Esophagus muscularis mucosa (tissue), 4 donors: ENCODE data around the gene LEKR1. TPM values are rescaled to one million over a fixed set of nuclear protein-coding genes. Genes with fewer than 3 reads are reported as not detected.

Source experiments
- DNase-seq: peaks from one replicate; pipeline ENCODE4 v3.0.0-alpha.2; 2017; ENCODE audit errors: extremely low spot score
- H3K27ac ChIP-seq, 4 donors: fragments of 200-600 bp; sonication (generic); replicated peaks in 1 of 4; 1 replicate in 3 of 4; 2 replicates in 1 of 4; pipeline ENCODE4 v1.5.1; 2016 to 2019; ENCODE audit warnings: mild to moderate bottlenecking in 1 of 4
- H3K27me3 ChIP-seq, 4 donors: fragments of 200-600 bp; sonication (generic); one replicate each; pipeline versions ENCODE4 v1.5.1 to v1.6.0; 2016 to 2019
- H3K36me3 ChIP-seq, 4 donors: fragments of 200-600 bp; sonication (generic); one replicate each; pipeline ENCODE4 v1.5.1; 2016 to 2019
- H3K4me1 ChIP-seq, 4 donors: fragments of 200-600 bp; sonication (generic); one replicate each; pipeline ENCODE4 v1.5.1; 2016 to 2019
- H3K4me3 ChIP-seq, 4 donors: fragments of 200-600 bp; sonication (generic); 1 replicate in 2 of 4; 2 replicates in 2 of 4; pipeline ENCODE4 v1.5.1; 2016 to 2019; ENCODE audit warnings: mild to moderate bottlenecking in 4 of 4, moderate library complexity in 1 of 4
- H3K9me3 ChIP-seq, 4 donors: fragments of 200-600 bp; sonication (generic); 1 replicate in 3 of 4; 2 replicates in 1 of 4; pipeline ENCODE4 v1.5.1; 2016 to 2019
- CTCF ChIP-seq, 3 experiments: fragments of 200-600 bp in 2 of 3; fragments of 450-650 bp in 1 of 3; sonication (generic) in 2 of 3; IDR thresholded peaks; one replicate each; pipeline ENCODE4 v1.5.1; 2017 to 2019; ENCODE audit warnings: antibody characterized with exemption in 3 of 3, mild to moderate bottlenecking in 2 of 3, moderate library complexity in 1 of 3
- EP300 ChIP-seq: sonication (generic); formaldehyde crosslinking; IDR thresholded peaks from one replicate; pipeline ENCODE4 v1.6.1; 2017; ENCODE audit warnings: antibody characterized with exemption
- POLR2A ChIP-seq: fragments of 450-650 bp; IDR thresholded peaks from one replicate; pipeline ENCODE4 v1.6.1; 2017; ENCODE audit warnings: antibody characterized with exemption, moderate library complexity, mild to moderate bottlenecking, low read depth
- POLR2AphosphoS5 ChIP-seq, 2 donors: sonication (generic); formaldehyde crosslinking; IDR thresholded peaks; one replicate each; pipeline ENCODE4 v1.6.1; 2017; ENCODE audit warnings: antibody characterized with exemption in 2 of 2
- WGBS: methylation state at CpG from one replicate; pipeline ENCODE4 v1.1.5; 2018; 5-methylcytosine and 5-hydroxymethylcytosine counted together
- intact Hi-C: fragments of 100-400 bp; cut with DNase I; formaldehyde crosslinking; loops from one replicate; pipeline ENCODE4 v1.15.1; 2023
- total RNA-seq, 4 donors: library from RNA; depleted of rRNA; stranded (reverse); fragments of >200 nt; gene quantifications; one replicate each; pipeline versions ENCODE4 v1.1.0 to v1.2.1, GENCODE V29; 2016

The LEKR1 gene
- total RNA-seq, 4 donors from 2014 or later: 0.11 to 1.2 (median 0.33) TPM; not detected in 1

- TF ChIP-seq POLR2AphosphoS5 (IDR thresholded peaks at IDR 0.05) (no peak), CTCF (IDR thresholded peaks at IDR 0.05) (no peak), EP300 (no peak), POLR2A (no peak)
Measured at GRCh38 chr3:156792114-156792513, 34.0 kb upstream of the LEKR1 start.

GRCh38 chr3:156792536-156792935 lies 33.6 kb upstream of the LEKR1 start:
- no peaks in the 10 kb centered on the region for H3K9me3 ChIP-seq
- no peaks in the 10 kb centered on the region for H3K36me3 ChIP-seq
- no peak for DNase-seq
- WGBS: 58% methylated on average over 3 of the region's 3 CpGs
- H3K27me3 ChIP-seq: no peaks in the 10 kb centered on the region
- intact Hi-C loops: no loop called here
- TF ChIP-seq POLR2A (no peak), CTCF (IDR thresholded peaks at IDR 0.05) (no peak), EP300 (no peak), POLR2AphosphoS5 (IDR thresholded peaks at IDR 0.05) (no peak)
- no peak overlapping the region for H3K27ac ChIP-seq
- no peaks in the 10 kb centered on the region for H3K4me1 ChIP-seq
- H3K4me3 ChIP-seq: no peak overlapping the region

More at GRCh38 chr3:156792114-156792513, 34.0 kb upstream of the LEKR1 start:
- no peaks in the 10 kb centered on the region for H3K9me3 ChIP-seq
- H3K4me1 ChIP-seq: no peaks in the 10 kb centered on the region
- no peak for DNase-seq
- peaks cover 0 to under 1% (median 0%) of the 10 kb centered on the region in 4 donors for H3K36me3 ChIP-seq
- H3K27me3 ChIP-seq: no peaks in the 10 kb centered on the region
- WGBS: 95% methylated on average over 3 of the region's 3 CpGs
- intact Hi-C loops: no loop called here
- H3K27ac ChIP-seq: no peak overlapping the region
- H3K4me3 ChIP-seq: no peak overlapping the region

DNA sequence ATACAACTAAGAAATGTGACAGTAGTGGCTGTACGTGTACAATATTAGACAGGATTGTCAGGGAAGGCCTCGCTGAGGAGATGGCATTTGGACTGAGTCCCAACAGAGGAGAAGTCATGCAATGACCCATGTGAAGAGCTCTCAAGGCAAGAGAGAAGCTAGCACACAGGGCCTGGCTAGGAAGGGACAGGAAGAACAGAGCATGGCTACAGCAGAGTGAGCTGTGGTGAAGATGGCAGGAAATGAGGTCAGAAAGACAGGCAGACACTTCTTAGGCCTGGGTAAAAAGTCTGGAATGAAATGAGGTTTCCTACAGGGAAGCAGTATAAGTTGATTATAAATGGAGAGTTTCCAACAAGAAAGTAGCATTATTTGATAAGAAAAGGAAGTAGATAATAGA lies 33.2 kb upstream of the LEKR1 start:
- 91% methylated on average over 2 of the region's 2 CpGs for WGBS
- Histone ChIP-seq H3K4me3 (no peak overlapping the region), H3K27me3 (no peaks in the 10 kb centered on the region), H3K4me1 (no peaks in the 10 kb centered on the region), H3K27ac (no peak overlapping the region), H3K9me3 (no peaks in the 10 kb centered on the region), H3K36me3 (no peaks in the 10 kb centered on the region)
- DNase-seq: no peak
- intact Hi-C loops: no loop called here
- TF ChIP-seq CTCF (IDR thresholded peaks at IDR 0.05): no peak
- no peak for TF ChIP-seq EP300

DNA sequence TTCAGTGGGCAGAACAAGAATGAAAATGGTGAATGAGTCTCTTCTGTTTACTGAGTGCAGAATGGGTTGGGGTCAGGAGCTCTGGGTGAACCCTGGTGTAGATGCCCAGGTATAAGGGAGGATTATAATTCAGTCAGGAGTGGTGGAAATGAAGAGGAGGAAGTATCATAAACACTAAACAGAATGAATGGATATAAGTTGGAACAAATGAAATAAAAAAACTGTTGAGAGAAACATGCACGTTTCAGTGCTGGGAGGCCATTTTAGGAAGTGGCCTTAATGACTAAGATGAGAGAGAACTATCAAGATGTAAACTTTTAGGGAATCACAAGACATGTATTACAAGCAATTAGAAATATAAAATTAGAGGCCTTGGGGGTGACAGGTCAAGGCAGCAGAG lies 32.8 kb upstream of the LEKR1 start:
- no peak for DNase-seq
- 68% methylated on average over 1 of the region's 1 CpG for WGBS
- H3K36me3 ChIP-seq: no peaks in the 10 kb centered on the region
- TF ChIP-seq CTCF (IDR thresholded peaks at IDR 0.05) (no peak), POLR2A (no peak), POLR2AphosphoS5 (IDR thresholded peaks at IDR 0.05) (no peak), EP300 (no peak)
- no peaks in the 10 kb centered on the region for H3K27me3 ChIP-seq
- H3K9me3 ChIP-seq: no peaks in the 10 kb centered on the region
- intact Hi-C loops: no loop called here
- H3K4me1 ChIP-seq: no peaks in the 10 kb centered on the region
- H3K27ac ChIP-seq: no peak overlapping the region
- H3K4me3 ChIP-seq: no peak overlapping the region

- no peaks in the 10 kb centered on the region for H3K9me3 ChIP-seq
Measured at GRCh38 chr3:156793851-156794250, 32.3 kb upstream of the LEKR1 start.

More at GRCh38 chr3:156793851-156794250, 32.3 kb upstream of the LEKR1 start:
- H3K27me3 ChIP-seq: no peaks in the 10 kb centered on the region
- DNase-seq: no peak
- no peak overlapping the region for H3K4me3 ChIP-seq
- intact Hi-C loops: no loop called here
- H3K27ac ChIP-seq: no peak overlapping the region
- no peaks in the 10 kb centered on the region for H3K36me3 ChIP-seq
- TF ChIP-seq POLR2AphosphoS5 (IDR thresholded peaks at IDR 0.05) (no peak), POLR2A (no peak)
- 92% methylated on average over 2 of the region's 2 CpGs for WGBS
- no peaks in the 10 kb centered on the region for H3K4me1 ChIP-seq
